Muscle layer of colon (tissue), 2 donors: ENCODE measurements around the gene MYD88.

Experiments used
- H3K27ac ChIP-seq: one replicate; pipeline ENCODE4 v1.7.0; 2013; ENCODE audit warnings: low read depth, mild to moderate bottlenecking, low read length, moderate library complexity
- H3K27me3 ChIP-seq, 2 donors: one replicate each; pipeline ENCODE4 v1.7.0; 2013; ENCODE audit warnings: low read length in 2 of 2, mild to moderate bottlenecking in 2 of 2; ENCODE audit not compliant: insufficient read depth in 2 of 2, control insufficient read depth in 1 of 2
- H3K36me3 ChIP-seq: one replicate; pipeline ENCODE4 v1.7.0; 2013; ENCODE audit warnings: mild to moderate bottlenecking, low read length; ENCODE audit not compliant: insufficient read depth
- H3K4me1 ChIP-seq: one replicate; pipeline ENCODE4 v1.7.0; 2013; ENCODE audit warnings: mild to moderate bottlenecking, low read length; ENCODE audit not compliant: insufficient read depth
- H3K4me3 ChIP-seq, 2 donors: one replicate each; pipeline ENCODE4 v1.7.0; 2013; ENCODE audit warnings: low read length in 2 of 2, low read depth in 1 of 2, mild to moderate bottlenecking in 1 of 2, moderate library complexity in 1 of 2
- H3K9ac ChIP-seq: one replicate; pipeline ENCODE4 v1.7.0; 2013; ENCODE audit warnings: low read length
- H3K9me3 ChIP-seq: one replicate; pipeline ENCODE4 v1.7.0; 2013; ENCODE audit warnings: mild to moderate bottlenecking, low read length
- donor health status: abdominal sarcoma.
- donor health status: Adenocarcinoma of cecum.

MYD88 gene

DNA sequence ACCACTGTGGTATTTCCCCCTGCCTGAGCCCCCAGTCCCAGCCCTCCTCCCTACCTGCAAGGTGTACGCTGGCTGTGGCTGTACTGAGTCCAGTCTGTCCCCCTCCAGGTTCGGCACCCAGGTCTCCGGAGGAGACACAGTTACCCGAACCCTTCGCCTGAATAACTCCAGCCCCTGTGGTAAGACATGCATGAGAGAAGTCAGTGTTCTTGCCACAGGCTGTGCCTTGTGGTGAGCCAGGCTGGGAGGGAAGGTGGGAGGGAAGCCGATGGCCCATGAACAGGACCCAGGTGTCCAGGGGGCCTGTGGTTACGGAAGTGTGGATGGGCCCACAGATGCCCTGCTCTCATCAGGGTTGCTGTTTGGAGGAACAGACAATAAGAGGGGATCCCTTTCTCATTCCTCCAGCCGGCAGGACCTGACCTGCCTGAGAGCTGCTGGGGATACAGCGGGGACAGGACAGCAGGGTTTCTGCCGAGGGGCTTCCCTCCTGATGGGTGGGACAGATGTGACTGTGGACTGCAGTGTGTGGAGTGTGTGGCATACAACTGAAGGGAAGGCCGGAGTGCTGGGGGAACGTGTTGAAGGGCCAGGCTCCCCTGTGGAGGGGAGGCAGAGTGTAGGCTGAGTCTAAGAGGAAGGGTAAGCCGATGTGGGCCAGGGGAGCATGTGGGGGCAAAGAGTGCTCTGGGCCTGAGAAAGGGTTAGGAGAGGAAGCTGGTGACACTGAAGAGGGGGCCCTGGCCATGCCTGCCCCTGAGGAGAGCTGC lies 23.4 kb upstream of the MYD88 start:
- no peak overlapping the region for H3K9ac ChIP-seq
- H3K9me3 ChIP-seq = no peaks in the 10 kb centered on the region
- H3K4me1 ChIP-seq = no peaks in the 10 kb centered on the region
- H3K4me3 ChIP-seq = no peak overlapping the region
- H3K36me3 ChIP-seq = peaks cover 3% of the 10 kb centered on the region
- no peak overlapping the region for H3K27ac ChIP-seq
- no peaks in the 10 kb centered on the region for H3K27me3 ChIP-seq

DNA sequence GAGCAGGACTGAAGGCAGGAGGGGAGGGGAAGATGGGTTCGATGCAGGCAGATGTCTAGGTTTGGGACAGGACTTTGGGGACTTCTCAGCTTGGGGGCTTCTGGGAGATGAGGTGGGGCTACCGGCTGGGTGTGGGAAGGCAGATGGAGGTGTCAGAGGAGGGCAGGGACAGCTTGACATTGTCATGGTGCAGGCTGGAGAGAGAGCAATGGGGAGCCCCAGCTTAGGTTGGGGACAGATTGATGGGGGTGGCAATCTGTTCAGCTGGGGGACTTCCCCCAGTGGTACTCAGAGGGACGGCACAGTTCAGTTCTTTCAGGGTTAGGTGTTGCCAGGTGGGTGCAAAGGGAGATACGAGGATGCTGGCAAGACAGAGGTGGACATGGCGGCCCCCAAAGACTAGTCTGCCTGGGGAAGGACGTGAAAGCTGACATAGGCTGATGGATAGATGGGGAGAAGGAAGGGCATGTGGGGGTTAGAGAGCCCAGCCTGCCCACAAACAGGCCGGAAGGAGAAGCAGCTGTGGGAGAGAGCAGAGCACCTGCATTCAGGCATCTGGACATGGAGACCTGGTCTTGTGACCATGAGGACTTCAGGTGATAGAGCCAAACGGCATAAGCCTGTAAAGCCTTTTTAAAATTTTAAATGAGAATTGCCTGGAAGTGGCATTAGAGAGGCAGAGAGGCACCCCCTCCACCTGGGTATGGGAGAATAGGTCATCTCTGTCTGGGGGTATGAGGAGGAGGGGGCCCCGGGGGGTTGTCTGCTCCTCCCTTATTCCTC lies 22.6 kb upstream of the MYD88 start:
- Histone ChIP-seq H3K36me3 (peaks cover 6% of the 10 kb centered on the region), H3K4me3 (no peak overlapping the region), H3K4me1 (no peaks in the 10 kb centered on the region), H3K27me3 (no peaks in the 10 kb centered on the region), H3K27ac (no peak overlapping the region), H3K9ac (no peak overlapping the region), H3K9me3 (no peaks in the 10 kb centered on the region)

DNA sequence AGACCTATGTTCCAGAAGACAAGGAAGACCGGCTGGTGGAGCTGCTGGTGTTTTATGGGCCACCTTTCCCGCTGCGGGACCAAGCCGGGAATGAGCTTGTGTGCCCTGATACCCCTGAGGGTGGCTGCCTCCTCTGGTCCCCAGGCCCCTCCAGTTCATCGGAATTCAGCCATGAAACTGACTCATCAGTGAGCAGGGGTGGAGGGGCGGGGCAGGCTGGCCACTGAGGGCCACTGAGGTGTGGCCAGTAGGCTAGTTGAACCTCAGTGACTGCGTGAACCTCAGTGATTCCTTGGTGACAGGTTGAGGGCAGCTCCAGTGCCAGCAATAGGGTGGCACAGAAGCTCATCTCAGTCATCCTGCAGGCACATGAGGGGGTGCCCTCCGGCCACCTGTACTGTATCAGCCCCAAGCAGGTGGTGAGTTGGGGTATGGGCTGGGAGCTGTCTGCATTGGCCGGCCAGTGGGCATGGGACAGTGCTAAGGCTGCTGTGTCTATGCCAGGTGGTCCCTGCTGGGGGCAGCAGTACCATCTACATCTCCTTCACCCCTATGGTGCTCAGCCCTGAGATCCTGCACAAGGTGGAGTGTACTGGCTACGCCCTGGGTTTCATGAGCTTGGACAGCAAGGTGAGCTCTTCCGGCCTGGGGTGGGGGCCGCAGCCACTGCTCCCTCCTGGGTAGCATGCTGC lies 21.8 kb upstream of the MYD88 start:
- no peaks in the 10 kb centered on the region for H3K27me3 ChIP-seq
- H3K9ac ChIP-seq = no peak overlapping the region
- no peaks in the 10 kb centered on the region for H3K4me1 ChIP-seq
- H3K9me3 ChIP-seq = no peaks in the 10 kb centered on the region
- H3K27ac ChIP-seq = no peak overlapping the region
- H3K36me3 ChIP-seq = peaks cover 12% of the 10 kb centered on the region
- H3K4me3 ChIP-seq = no peak overlapping the region

DNA sequence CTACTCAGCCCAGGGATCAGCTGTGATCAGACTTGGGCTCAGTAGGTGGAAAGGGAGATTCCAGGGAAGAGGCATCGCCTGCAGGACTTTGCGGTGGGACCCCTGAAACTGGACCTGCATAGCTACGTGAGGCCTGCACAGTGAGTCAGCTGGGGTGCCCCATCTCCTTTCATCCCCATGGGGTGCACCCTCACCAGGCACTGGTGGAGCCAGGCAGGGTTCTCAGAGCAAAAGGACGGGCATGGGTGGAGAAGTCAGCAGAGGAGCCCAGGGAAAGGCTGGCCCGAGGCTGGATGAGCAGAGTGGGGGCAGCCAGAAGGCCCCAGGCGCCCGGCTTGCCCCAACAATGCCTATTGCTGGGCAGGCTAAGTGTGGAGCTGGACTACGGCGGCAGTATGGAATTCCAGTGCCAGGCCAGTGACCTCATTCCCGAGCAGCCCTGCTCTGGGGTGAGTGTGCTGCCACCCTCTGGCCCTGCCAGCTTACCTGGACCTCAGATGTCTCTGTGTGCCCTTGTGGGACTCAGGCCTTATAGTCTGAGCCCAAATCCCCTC lies 21.2 kb upstream of the MYD88 start:
- Histone ChIP-seq H3K4me1 (no peaks in the 10 kb centered on the region), H3K27me3 (no peaks in the 10 kb centered on the region), H3K9ac (no peak overlapping the region), H3K4me3 (no peak overlapping the region), H3K9me3 (no peaks in the 10 kb centered on the region), H3K27ac (no peak overlapping the region), H3K36me3 (peaks cover 18% of the 10 kb centered on the region)

DNA sequence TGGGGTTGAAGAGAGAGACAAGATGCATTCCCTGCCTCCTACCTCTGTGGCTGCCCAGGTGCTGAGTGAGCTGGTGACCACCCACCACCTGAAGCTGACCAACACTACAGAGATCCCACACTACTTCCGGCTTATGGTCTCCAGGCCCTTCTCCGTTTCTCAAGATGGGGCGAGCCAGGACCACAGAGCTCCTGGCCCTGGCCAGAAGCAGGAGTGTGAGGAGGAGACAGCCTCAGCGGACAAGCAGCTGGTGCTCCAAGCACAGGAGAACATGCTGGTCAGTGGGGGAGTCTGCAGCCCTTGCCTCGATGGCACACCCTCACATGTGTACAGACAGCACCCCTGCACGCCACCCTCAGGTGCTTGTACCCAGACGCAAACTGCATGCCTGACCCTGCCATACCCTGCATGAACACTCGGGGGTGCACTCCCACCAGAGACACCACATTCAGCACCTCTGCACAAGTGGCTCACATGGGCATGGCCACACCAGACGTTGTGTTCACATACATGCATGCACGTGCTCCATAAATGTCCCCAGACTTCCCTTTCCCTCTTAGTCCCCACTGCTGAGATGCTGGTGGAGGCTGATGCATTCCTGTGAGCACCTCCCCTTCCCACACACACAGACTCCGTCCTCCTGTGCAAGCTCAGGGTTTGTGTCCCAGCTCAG lies 20.6 kb upstream of the MYD88 start:
- no peaks in the 10 kb centered on the region for H3K4me1 ChIP-seq
- peaks cover 24% of the 10 kb centered on the region for H3K36me3 ChIP-seq
- no peaks in the 10 kb centered on the region for H3K9me3 ChIP-seq
- no peaks in the 10 kb centered on the region for H3K27me3 ChIP-seq
- no peak overlapping the region for H3K4me3 ChIP-seq
- H3K27ac ChIP-seq = no peak overlapping the region
- no peak overlapping the region for H3K9ac ChIP-seq

DNA sequence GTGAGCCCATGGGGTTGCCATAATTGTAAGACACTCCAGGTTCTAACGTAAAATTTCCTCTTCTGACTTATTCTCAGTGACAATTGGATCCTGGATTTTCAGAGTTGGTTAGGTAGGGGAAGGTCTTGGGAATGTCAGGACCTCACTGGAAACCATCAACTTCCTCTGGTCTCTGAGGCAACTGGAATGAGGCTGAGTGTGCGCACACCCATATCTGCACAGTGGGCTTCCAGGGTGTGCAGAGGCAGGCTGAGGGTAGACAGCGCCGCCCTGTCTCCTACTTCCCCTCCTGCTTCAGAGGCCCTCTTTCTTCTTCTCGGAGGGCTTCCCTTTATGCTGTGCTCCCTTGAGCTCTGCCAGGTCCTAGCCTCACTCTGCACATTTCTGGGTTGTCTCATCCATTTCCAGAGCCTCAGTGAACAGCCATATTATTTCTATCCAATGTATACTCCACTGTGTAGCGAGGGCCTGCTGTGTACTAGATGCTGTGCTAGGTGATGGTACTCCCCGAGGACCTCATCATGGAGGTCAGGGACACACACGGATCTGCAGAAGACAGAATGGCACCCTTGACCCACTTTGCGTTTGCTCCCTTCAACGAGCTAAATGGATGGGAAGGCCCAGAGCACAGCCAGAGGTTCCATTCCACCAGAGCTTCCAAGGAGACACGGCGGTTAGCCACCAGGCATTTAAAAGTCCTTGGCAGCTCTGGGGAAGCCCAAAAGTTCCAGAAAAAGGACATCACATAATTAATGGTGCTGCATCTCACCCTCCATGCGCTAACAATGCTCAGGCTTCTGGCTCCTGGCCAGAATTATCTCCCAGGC lies 19.8 kb upstream of the MYD88 start:
- Histone ChIP-seq H3K27me3 (no peaks in the 10 kb centered on the region), H3K36me3 (peaks cover 31% of the 10 kb centered on the region), H3K9ac (no peak overlapping the region)

DNA sequence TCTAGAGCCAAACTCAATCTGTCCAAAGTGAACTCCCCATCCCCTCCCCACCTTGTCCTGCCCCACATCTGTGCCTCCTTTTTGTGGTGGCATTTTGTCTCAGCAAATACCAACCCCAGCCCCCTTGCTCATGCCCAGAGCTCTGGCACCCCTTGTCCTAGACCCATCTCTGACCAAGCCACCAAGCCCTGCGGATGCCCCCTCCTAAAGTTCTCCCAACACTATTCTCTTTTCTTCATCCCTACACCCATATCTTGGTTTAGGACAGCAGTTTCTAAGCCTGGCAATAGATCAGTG lies 19.3 kb upstream of the MYD88 start:
- Histone ChIP-seq H3K4me3 (no peak overlapping the region), H3K27me3 (no peaks in the 10 kb centered on the region), H3K27ac (no peak overlapping the region), H3K9ac (no peak overlapping the region), H3K9me3 (no peaks in the 10 kb centered on the region), H3K36me3 (peaks cover 33% of the 10 kb centered on the region), H3K4me1 (no peaks in the 10 kb centered on the region)

More for the DNA sequence above, 19.8 kb upstream of the MYD88 start:
- Histone ChIP-seq H3K9me3 (no peaks in the 10 kb centered on the region), H3K27ac (no peak overlapping the region), H3K4me3 (no peak overlapping the region), H3K4me1 (no peaks in the 10 kb centered on the region)

DNA sequence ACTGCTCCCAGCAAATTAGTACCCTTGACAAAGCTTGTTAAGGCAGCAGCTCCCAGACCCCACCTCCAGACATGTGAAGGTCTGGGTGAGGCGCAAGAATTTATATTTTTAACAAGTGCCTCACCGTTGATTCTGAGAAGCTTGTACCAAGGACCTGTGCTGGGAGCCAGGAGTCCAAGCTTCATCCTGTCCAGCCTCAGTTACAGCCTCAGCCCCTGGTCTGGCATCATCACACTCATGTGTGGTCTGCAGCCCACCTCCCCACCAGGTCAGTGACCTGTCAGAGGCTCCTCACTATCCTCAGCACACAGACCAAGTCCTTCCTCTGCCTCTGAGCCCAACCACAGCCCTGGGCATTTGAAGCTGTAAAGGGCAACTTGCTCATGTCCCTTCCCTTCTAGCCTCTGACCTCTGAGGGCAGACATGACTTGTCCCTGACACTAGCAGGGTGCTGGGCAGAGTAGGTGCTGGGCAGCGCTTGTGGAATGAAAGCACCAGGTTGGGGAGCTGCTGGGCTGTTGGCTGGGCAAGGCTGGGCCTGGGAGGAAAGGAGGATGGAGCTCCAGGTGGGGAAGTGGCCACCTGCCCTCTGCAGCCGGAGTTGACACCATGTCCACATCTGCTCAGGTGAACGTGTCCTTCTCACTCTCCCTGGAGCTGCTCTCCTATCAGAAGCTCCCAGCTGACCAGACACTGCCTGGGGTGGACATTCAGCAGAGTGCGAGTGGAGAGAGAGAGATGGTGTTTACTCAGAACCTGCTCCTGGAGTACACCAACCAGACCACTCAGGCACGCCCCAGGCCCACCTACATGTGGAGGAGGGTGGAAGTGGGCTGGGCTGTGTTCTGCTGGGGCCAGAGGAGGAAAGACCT lies 18.4 kb upstream of the MYD88 start:
- Histone ChIP-seq H3K36me3 (peaks cover 42% of the 10 kb centered on the region), H3K9ac (no peak overlapping the region), H3K27me3 (no peaks in the 10 kb centered on the region), H3K27ac (no peak overlapping the region), H3K4me1 (no peaks in the 10 kb centered on the region), H3K4me3 (no peak overlapping the region), H3K9me3 (no peaks in the 10 kb centered on the region)

DNA sequence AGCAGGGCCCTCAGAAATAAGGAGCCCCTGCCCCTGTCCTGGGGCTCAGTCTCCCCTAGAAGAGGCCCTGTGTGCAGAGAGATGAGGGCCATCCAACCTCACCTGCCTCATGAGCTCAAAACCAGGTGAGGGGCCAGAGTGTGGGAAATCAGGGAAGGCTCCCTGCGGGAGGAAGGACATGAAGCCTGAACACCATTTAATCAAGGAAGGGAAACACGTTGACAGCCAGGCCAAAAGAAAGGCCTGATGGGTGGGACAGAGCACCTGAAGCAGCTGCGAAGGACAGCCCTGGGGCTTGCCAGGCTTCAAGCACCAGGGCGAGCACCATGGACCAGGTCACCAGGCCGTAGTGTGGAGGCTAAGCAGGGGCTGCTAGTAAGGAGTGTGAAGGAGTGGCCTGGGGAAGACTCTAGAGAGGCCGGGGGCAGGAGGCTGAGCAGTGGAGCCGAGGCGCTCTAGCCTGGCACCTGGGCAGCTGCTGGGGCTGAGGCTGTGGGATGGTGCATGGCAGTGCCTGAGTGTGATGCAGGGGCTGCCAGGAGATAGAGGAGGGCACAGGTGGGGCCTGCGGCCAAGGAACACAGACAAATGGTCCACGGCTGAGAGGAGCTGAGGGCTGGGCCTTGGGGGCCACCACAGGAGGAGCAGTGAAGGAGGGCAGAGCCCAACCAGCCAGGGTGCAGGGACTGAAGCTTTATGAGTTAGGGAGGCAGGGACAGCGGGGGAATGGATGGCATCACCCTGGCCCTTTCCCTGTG lies 17.6 kb upstream of the MYD88 start:
- H3K4me1 ChIP-seq = no peaks in the 10 kb centered on the region
- no peaks in the 10 kb centered on the region for H3K27me3 ChIP-seq
- H3K9ac ChIP-seq = no peak overlapping the region
- no peaks in the 10 kb centered on the region for H3K9me3 ChIP-seq
- no peak overlapping the region for H3K4me3 ChIP-seq
- H3K27ac ChIP-seq = no peak overlapping the region
- H3K36me3 ChIP-seq = peaks cover 50% of the 10 kb centered on the region
